GM12874 (cell line): Measurements from ENCODE around the gene SUMF1.

Source experiments
- TF ChIP-seq, protein P1 (sequence below): IDR thresholded peaks from 2 replicates; pipeline ENCODE4 v1.5.1; 2011; ENCODE audit warnings: low read depth, mild to moderate bottlenecking, control low read depth, low read length, moderate library complexity; ENCODE audit not compliant: insufficient read depth

The SUMF1 gene

DNA sequence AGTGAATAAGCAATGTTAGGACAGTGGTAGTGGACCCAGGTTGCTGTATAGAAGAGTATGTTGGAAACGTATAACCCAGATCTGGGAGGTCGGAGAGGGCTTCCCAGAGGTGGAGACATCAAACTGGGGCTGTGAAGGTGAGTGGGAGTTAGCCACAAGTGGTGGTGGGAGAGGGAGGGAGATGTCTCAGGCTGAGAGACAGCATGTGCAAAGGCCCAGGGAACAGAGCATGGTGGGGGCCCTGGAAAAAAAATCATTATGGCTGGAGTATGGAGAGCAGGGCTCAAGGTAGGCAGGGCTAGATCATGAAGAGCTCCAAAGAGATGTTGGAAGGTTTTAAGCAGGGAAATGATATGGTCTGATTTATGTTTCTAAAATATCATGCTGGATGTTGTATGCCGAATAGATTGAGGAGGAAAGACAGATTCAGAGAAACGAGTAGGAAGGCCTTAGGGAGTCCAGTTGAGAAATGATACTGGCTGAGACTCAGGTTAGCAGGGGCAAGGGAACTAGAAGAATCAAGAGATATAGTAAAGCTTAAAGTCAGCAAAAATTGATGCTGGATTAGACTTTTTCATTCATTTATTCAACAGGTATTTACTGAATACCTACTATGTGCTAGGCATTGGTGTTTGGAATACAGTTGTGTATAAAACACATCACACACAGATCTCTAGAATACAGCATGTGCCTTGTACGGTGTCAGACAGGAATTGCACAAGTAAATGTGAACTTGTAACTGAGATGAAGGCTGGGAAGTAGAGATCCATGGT is 43.1 kb upstream of the SUMF1 start:
- TF ChIP-seq, protein P1, sequence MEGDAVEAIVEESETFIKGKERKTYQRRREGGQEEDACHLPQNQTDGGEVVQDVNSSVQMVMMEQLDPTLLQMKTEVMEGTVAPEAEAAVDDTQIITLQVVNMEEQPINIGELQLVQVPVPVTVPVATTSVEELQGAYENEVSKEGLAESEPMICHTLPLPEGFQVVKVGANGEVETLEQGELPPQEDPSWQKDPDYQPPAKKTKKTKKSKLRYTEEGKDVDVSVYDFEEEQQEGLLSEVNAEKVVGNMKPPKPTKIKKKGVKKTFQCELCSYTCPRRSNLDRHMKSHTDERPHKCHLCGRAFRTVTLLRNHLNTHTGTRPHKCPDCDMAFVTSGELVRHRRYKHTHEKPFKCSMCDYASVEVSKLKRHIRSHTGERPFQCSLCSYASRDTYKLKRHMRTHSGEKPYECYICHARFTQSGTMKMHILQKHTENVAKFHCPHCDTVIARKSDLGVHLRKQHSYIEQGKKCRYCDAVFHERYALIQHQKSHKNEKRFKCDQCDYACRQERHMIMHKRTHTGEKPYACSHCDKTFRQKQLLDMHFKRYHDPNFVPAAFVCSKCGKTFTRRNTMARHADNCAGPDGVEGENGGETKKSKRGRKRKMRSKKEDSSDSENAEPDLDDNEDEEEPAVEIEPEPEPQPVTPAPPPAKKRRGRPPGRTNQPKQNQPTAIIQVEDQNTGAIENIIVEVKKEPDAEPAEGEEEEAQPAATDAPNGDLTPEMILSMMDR = no peak

DNA sequence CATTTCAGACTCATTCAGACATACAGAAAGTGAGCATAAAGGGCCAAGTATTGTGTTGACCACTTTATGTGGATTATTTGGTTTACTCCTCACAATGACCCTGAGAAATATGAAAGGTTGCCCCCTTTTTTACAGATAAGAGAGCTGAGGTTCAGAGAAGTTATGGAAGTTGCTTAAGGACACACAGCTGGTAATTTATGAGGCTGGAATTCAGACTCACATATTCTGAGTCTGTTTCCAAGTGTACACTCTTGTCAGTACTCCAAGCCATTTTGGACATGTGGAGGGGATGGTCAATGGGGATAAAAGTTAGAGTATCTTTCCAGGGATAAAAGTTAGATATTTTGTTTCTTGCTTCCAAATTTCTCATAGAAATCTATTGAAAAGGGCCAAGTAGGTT is 42.0 kb upstream of the SUMF1 start:
- TF ChIP-seq, protein P1 = no peak

DNA sequence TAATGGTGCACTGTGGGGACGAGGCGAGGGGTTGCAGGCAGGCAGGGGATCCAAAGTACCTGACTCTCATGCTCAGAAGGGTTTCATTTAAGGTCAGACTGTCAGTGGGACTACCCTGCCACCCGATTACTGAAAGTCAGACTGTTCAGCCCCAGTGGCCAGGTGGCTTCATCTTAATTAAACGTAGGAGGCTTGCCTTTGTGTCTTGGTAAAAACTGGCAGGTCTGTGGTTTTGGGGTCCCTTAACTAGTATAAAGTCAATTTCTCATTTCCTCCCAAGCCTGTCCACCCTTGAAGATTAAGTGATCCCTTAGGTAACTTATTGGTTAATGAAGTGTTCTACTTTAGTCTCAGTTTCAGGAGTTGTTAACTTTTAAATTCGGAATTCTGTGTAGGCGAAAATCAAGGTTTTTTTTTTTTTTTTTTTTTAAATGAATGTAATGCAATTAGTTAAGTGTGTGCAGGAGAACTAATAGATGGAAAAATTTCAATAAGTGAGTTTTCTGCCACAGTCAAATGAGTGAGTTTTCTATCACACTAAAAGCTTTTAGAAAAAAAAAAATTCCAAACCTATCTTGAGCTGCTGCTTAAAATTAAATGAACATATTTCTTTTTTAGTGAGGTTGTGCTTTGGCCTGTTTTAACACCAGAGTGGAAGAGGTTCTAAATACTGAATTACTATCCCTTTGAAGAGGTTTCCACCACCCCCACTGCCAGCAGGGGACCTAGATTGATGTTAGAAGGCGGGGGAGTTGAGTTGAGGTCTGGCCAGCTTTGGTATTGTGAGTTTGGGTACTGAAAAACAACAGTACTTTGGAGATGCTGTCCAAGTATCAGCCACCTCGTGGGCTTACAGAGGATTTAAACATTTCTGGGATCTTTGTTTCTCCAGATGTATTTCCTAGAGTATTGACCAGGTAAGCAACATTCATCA is 41.2 kb upstream of the SUMF1 start:
- TF ChIP-seq, protein P1 = no peak

DNA sequence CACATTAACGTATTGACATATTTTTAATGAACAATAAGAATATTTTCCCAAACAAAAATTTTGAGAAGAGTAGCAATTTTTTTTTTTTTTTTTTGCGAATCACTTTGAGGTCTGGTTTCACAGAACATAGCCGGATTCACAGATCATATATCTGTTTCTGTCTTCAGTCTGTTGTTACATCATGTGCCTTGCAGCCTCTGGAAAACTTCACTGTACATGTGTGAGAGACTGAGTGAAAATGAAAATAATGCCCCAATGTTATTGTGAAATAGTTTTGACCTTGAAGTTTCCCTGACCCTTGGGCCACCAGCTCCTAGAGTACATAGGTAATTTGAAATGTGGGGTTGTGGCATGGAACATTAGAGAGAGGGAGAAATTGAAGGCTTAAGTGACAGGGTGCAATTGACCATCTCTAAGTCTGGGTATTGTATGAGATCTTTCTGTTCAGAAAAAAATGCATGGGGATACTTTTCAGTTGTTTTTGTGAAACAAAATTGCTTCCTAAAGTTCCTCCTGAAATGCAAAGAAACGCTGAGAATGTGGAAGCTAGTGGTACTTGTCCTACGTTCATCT is 40.0 kb upstream of the SUMF1 start:
- TF ChIP-seq, protein P1 = no peak

- TF ChIP-seq, protein P1 = no peak
Observed at GRCh38 chr3:4506559-4507023, 39.5 kb upstream of the SUMF1 start.

- TF ChIP-seq, protein P1 = no peak
Observed at GRCh38 chr3:4505688-4506558, 38.9 kb upstream of the SUMF1 start.
